SIG-M5 treated with dmso at 0.1 percent for 504 hours (cell line): ENCODE data around the gene TSPO.
"Not testable (repeated sequence)": the region's sequence is repeated elsewhere in the genome, so short reads cannot be mapped to it uniquely, and the experiment has no call there.

Experiments used
- DNase-seq: peaks from one replicate; lab custom pipeline; 2025; ENCODE audit not compliant: unreplicated experiment; lab: John Stamatoyannopoulos, UW

The TSPO gene

GRCh38 chr22:43129426-43130425 lies 21.6 kb upstream of the TSPO start:
- peak; percentile 74 for DNase-seq

GRCh38 chr22:43131773-43132501 lies 19.4 kb upstream of the TSPO start:
- DNase-seq = no peak

- DNase-seq = no peak
These were observed 18.0 kb upstream of the TSPO start for GRCh38 chr22:43133401-43133800.

- DNase-seq = no peak
These were observed 16.8 kb upstream of the TSPO start for GRCh38 chr22:43134553-43134952.

GRCh38 chr22:43135565-43135964 lies 15.8 kb upstream of the TSPO start:
- no peak for DNase-seq

GRCh38 chr22:43136255-43136654 lies 15.1 kb upstream of the TSPO start:
- DNase-seq = no peak

- no peak for DNase-seq
These were observed 14.6 kb upstream of the TSPO start for GRCh38 chr22:43136801-43137200.

- DNase-seq = peak; percentile 57
These were observed 8.3 kb upstream of the TSPO start, which contains the start of gene MCAT for GRCh38 chr22:43142880-43143562. Gene MCAT (minus strand): TSS chr22:43143398. CDS start chr22:43143348, 50 bp downstream.

GRCh38 chr22:43144949-43145348 lies 6.4 kb upstream of the TSPO start:
- peak; percentile 46 for DNase-seq

GRCh38 chr22:43145371-43145770 lies 6.0 kb upstream of the TSPO start:
- DNase-seq = not testable (repeated sequence)

- DNase-seq = peak; percentile 78
These were observed 5.0 kb upstream of the TSPO start for GRCh38 chr22:43146332-43146731.

GRCh38 chr22:43147821-43148220 lies 3.5 kb upstream of the TSPO start:
- DNase-seq = peak; percentile 84

- DNase-seq = no peak
These were observed 2.8 kb upstream of the TSPO start for GRCh38 chr22:43148581-43148980.

- DNase-seq = no peak
These were observed 590 bp upstream of the TSPO start for GRCh38 chr22:43150731-43151206.

- DNase-seq = no peak
These were observed 621 bp downstream of the TSPO start for GRCh38 chr22:43152003-43152356.

- no peak for DNase-seq
These were observed 1.2 kb downstream of the TSPO start for GRCh38 chr22:43152357-43153071.

GRCh38 chr22:43153899-43154298 lies 2.5 kb downstream of the TSPO start:
- no peak for DNase-seq

- DNase-seq = no peak
These were observed 3.7 kb downstream of the TSPO start for GRCh38 chr22:43154887-43155536.

- DNase-seq = no peak
These were observed 4.4 kb downstream of the TSPO start for GRCh38 chr22:43155789-43156188.

- DNase-seq = no peak
These were observed 5.1 kb downstream of the TSPO start for GRCh38 chr22:43156413-43156812.
